NCI-H146 treated with DMSO at 0.1 percent for 48 hours (cell line): Measurements from ENCODE around the gene EGFR.
A peak's percentile ranks its signal among the peaks of the same experiment; 100 is the strongest.

Experiments
- DNase-seq: peaks from one replicate; lab custom pipeline; 2025; ENCODE audit not compliant: unreplicated experiment; lab: John Stamatoyannopoulos, UW

The EGFR gene

GRCh38 chr7:55240418-55241142, 221.8 kb downstream of the EGFR start:
- no peak for DNase-seq

GRCh38 chr7:55241958-55242357, 223.1 kb downstream of the EGFR start:
- no peak for DNase-seq

GRCh38 chr7:55242613-55243012, 223.8 kb downstream of the EGFR start:
- DNase-seq = no peak

DNA sequence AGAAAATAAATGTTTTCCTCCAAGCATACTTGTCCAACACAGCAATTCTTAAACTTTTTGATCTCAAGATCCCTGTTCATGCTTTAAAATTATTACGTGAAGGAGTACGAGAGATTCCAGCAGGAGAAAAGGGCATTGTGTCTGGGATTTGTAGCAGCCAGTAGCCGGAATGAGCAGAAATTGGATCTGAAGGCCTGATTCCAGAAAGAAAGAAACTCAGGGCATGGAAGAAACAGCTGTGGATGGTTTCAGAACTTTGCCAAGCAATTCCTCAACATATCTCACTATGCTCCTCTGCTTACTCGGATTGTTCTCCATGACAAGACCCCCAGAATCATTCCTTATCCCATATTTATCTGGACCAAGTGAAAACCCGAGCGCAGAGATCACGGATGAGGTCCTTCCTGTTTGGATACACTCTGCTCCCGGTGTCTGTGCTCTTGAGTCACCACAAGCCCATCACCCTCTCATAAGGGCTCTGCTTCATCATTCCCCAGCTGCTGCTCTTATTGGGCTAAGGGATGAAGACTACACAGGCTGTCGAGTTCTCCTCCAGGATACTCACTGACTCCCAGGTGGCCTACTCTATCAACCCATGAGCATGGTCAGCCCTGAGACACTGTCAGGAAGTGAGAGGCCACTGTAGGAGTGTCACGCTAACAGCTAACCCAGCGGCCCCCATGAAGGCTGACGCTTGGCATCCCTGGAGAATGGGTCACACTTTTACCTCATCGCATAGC, 225.4 kb downstream of the EGFR start:
- DNase-seq = no peak

GRCh38 chr7:55245271-55245723, 226.5 kb downstream of the EGFR start:
- DNase-seq = no peak

DNA sequence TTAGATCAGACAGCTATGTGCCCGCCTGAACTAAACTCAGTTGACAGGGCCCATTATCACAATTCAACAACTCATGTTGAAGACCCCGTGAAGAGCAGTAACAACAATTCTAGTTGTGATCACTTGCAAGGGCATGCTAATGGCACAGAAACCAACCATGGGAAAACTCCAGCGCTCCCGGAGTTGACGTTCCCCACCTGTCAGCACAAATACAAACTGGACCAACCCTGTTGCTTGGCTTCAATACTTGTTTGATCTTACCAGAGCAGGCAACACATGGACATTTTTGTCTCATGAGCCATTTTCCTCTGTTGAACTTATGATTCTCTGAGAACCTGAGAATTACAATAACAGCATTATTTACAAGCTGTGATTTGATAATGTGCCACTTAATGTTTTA, 227.4 kb downstream of the EGFR start:
- DNase-seq = no peak

GRCh38 chr7:55247428-55247827, 228.6 kb downstream of the EGFR start:
- DNase-seq = no peak

DNA sequence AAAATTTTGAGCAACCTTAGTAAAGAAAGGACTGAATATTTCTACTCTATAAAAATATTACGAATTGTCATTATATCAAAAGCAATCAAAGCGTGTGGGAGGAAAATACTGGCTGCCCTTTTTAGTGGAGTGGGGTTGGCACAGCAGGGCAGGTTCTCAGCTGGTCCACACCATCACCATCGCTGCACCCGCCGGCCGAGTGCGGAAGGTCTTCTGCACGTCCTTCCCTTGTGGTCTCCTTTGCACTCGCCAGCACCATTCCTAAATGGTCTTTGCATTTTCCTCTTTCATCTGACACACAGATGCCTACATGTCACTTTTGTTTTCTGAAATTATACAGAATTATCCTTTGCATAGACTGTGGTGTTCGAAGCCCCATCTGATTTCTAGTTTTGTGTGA, 229.7 kb downstream of the EGFR start:
- no peak for DNase-seq

GRCh38 chr7:55249332-55249731, 230.5 kb downstream of the EGFR start:
- DNase-seq = no peak

DNA sequence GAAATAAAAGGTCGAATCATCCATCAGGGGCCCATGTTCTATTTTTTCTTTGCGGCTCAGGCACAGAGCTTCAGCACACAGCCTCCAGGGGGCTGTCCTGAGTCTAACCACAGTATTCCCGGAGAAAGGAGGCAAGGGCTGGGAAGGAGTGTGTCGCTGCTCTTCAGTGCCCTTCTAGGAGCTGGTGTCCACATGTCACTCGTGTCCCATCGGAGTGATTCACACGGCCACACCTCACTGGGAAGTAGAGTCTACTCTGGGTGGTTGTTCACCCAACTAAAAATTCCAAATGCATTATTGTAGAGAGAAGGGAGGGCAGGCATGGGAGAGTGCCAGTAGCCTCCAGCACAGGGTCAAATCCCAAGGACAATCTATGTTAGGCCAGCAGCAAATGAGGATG, 231.5 kb downstream of the EGFR start:
- DNase-seq = no peak

- DNase-seq = no peak
Measured at GRCh38 chr7:55251313-55251712, 232.5 kb downstream of the EGFR start.

DNA sequence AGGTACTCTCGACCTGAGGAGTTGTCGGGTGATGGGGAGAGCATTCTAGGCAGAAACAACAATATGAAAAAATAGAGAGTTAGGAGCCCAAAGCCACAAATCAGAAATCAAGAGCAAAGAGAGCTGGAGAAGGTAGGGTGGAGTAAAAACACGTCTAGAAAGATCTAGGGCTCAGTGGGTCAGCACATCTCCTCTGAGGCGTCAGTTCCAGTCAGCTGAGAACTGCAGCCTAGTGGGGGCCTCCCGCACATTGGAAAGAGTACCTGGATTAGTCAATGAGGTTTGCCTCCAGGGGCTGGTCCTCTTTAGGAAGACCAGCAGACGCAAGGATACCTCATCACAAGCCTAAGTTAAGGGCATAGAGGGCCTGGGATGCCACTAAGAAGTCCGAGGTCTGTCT, 233.1 kb downstream of the EGFR start:
- DNase-seq = no peak

GRCh38 chr7:55252386-55252785, 233.6 kb downstream of the EGFR start:
- DNase-seq = no peak

DNA sequence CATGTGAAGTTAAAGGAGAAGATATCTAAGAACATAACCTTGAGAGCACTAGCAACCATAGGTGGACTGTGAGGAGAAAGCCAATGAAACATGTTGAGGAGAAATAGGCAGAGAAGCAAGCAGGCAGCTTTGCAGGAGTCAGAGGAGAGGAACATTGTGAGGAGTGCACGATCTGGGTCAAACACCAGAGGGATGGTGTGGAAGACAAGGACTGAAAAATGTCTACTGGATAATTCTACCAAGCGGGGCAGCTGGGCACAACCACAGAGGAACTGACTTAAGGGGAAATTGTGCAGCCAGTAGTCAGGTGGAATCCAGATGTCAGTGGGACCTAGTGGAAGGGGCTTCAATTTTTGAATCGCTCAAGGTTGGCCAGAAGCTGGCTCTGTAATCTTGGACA, 234.4 kb downstream of the EGFR start:
- DNase-seq = no peak

- DNase-seq = no peak
Measured at GRCh38 chr7:55254242-55254595, 235.4 kb downstream of the EGFR start.

GRCh38 chr7:55254596-55255495, 236.0 kb downstream of the EGFR start:
- DNase-seq = peak; percentile 13

- no peak for DNase-seq
Measured at GRCh38 chr7:55255496-55256445, 237.0 kb downstream of the EGFR start.

GRCh38 chr7:55258631-55259030, 239.8 kb downstream of the EGFR start:
- DNase-seq = no peak

DNA sequence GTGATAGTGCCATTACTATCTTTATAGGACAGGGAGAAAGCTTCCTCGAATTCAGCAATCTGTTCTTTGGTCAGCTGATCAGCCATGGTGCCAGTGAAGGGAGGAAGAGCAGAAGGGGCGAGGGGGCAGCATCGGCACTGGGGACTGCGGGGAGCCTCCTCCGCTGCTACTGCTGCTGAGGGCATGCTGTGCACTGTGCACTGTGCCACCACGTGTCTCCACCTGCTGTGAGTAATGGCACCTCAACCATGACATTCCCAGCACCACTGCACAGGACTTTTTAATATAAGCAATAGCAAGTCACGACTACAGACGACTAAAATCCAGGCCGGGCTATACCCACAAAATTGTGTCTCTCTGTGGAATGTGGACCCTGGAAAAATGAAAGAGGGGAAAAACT, 241.4 kb downstream of the EGFR start:
- no peak for DNase-seq

DNA sequence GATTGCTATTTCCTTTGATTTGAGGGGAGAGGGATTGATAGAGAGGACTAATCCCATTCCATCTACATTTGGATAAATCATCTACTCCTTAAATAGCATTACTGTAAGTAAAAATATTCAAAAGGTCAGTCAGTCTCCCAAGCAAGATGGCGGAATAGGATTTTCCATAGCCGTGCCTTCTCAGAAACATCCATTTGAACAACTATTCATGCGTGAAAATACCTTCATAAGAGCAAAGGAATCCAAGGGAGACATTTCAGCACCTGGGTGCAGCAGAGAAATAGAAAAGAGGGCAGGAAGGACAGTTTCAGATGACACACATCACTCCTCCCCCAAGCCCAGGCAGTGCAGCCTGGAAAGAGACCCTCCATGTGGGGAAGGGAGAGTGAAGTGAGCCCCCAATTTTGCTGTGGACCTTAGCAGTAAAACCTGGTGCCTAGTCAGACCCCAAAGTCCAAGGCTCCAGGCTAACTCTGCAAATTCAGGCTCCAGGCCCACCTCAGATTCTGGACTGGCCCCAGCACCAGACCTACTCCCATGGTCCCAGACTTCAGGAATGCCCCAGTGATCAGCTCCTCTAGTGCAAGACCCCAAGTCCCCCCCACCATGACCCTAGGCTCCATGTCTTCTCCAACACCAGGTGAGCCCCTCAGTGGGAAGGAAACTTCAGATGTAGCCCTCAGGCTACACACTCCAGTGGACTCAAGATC, 242.0 kb downstream of the EGFR start:
- no peak for DNase-seq
